A549 (cell line): ENCODE data around the gene ZNF765. TPM values are rescaled to one million over a fixed set of nuclear protein-coding genes. Genes with fewer than 3 reads are reported as not detected.

Experiments used
- ATAC-seq, 2 experiments: fragments of 200-7000 bp in 1 of 2; fragments of >200 bp in 1 of 2; cut with Nextera tagmentation in 1 of 2; cut with Tn5 transposase in 1 of 2; 3 replicates each; pipeline versions ENCODE4 v1.8.0 to v1.9.1; 2018 to 2020; ENCODE audit warnings: mild to moderate bottlenecking in 1 of 2, moderate library complexity in 1 of 2
- CTCF ChIA-PET: fragments of 300-600 bp; sonication (Branson Sonifier 250); formaldehyde crosslinking; extraction: SDS; loops from one replicate; lab custom pipeline; 2021; ENCODE audit warnings: antibody characterized with exemption, inconsistent platforms; lab: Yijun Ruan, JAX
- POLR2A ChIA-PET: fragments of 350-600 bp; formaldehyde crosslinking; extraction: SDS; loops from one replicate; lab custom pipeline; 2021; ENCODE audit warnings: antibody characterized with exemption, inconsistent platforms; lab: Yijun Ruan, JAX
- DNase-seq, 2 experiments: peaks; one replicate each; pipeline versions ENCODE4 v3.0.0 to v3.0.0-alpha.2; 2011 to 2016; ENCODE audit warnings: low read depth in 1 of 2, low spot score in 1 of 2
- FAIRE-seq: peaks from 2 replicates; lab custom pipeline; 2011; peaks lifted over from hg19 to GRCh38; lab: Jason Lieb, UNC
- H3K27ac ChIP-seq, 2 experiments: fragments of >200 bp; sonication (Bioruptor Twin); formaldehyde crosslinking; 3 replicates each; pipeline ENCODE4 v1.5.1; 2016 to 2017
- H3K4me1 ChIP-seq: fragments of >200 bp; sonication (Bioruptor Twin); formaldehyde crosslinking; 3 replicates; pipeline ENCODE4 v1.6.1; 2016
- H3K4me2 ChIP-seq: fragments of >200 bp; sonication (Bioruptor Twin); formaldehyde crosslinking; 3 replicates; pipeline ENCODE4 v1.6.1; 2016
- H3K4me3 ChIP-seq: fragments of >200 bp; sonication (Bioruptor Twin); formaldehyde crosslinking; 3 replicates; pipeline ENCODE4 v1.5.1; 2016
- H3K9me3 ChIP-seq: fragments of >200 bp; sonication (Bioruptor Twin); formaldehyde crosslinking; 3 replicates; pipeline ENCODE4 v1.6.1; 2016
- CEBPB ChIP-seq, 2 experiments: fragments of >200 bp in 1 of 2; sonication (Bioruptor Twin) in 1 of 2; formaldehyde crosslinking in 1 of 2; IDR thresholded peaks; 2 replicates each; pipeline ENCODE4 v1.6.1; 2012 to 2016
- EP300 ChIP-seq, 2 experiments: fragments of >200 bp; sonication (Bioruptor Twin); formaldehyde crosslinking; IDR thresholded peaks; 2 replicates in 1 of 2; 3 replicates in 1 of 2; pipeline ENCODE4 v1.6.1; 2016 to 2017
- ESRRA ChIP-seq: fragments of 150-350 bp; IDR thresholded peaks from 2 replicates; pipeline ENCODE4 v1.6.1; 2014; ENCODE audit warnings: mild to moderate bottlenecking, low read length, borderline replicate concordance
- HDAC2 ChIP-seq: fragments of 200-600 bp; sonication (generic); IDR thresholded peaks from 2 replicates; pipeline ENCODE4 v1.6.1; 2016
- JUN ChIP-seq, 2 experiments: fragments of >200 bp; sonication (Bioruptor Twin); formaldehyde crosslinking; IDR thresholded peaks; 2 replicates in 1 of 2; 3 replicates in 1 of 2; pipeline ENCODE4 v1.6.1; 2016 to 2017
- KDM1A ChIP-seq: fragments of 200-600 bp; sonication (generic); IDR thresholded peaks from 2 replicates; pipeline ENCODE4 v1.6.1; 2016; ENCODE audit warnings: low read depth, mild to moderate bottlenecking
- KDM5A ChIP-seq: fragments of 200-600 bp; sonication (generic); IDR thresholded peaks from 2 replicates; pipeline ENCODE4 v1.6.1; 2016; ENCODE audit warnings: antibody characterized with exemption, mild to moderate bottlenecking
- MAZ ChIP-seq: fragments of 150-350 bp; IDR thresholded peaks from 2 replicates; pipeline ENCODE4 v1.6.1; 2014; ENCODE audit warnings: antibody characterized with exemption, low read depth, low read length, borderline replicate concordance
- MYC ChIP-seq: IDR thresholded peaks from 2 replicates; pipeline ENCODE4 v1.6.1; 2012; ENCODE audit warnings: mild to moderate bottlenecking, inconsistent platforms, low read length, improper control_type of control experiment, borderline replicate concordance
- NR3C1 ChIP-seq: fragments of >200 bp; sonication (Bioruptor Twin); formaldehyde crosslinking; IDR thresholded peaks from 3 replicates; pipeline ENCODE4 v1.6.1; 2017
- PHF8 ChIP-seq: fragments of 200-600 bp; sonication (generic); IDR thresholded peaks from 2 replicates; pipeline ENCODE4 v1.6.1; 2016; ENCODE audit warnings: low read depth, mild to moderate bottlenecking, antibody characterized with exemption, moderate library complexity, borderline replicate concordance
- RNF2 ChIP-seq: fragments of 200-600 bp; sonication (generic); IDR thresholded peaks from 2 replicates; pipeline ENCODE4 v1.6.1; 2016; ENCODE audit warnings: low read depth, mild to moderate bottlenecking, antibody characterized with exemption, moderate library complexity, borderline replicate concordance
- SREBF2 ChIP-seq: fragments of 450-650 bp; IDR thresholded peaks from 2 replicates; pipeline ENCODE4 v1.6.1; 2014; ENCODE audit warnings: mild to moderate bottlenecking, moderate library complexity
- TP53 ChIP-seq: fragments of 250-450 bp; sonication (Bioruptor Pico); IDR thresholded peaks from 2 replicates; pipeline ENCODE4 v1.5.0; 2021; ENCODE audit warnings: mild to moderate bottlenecking, moderate library complexity
- ZNF302 ChIP-seq: fragments of 250-450 bp; sonication (Bioruptor Pico); IDR thresholded peaks from 2 replicates; pipeline ENCODE4 v1.9.0; 2021; ENCODE audit warnings: inconsistent platforms, mild to moderate bottlenecking, moderate library complexity
- WGBS: methylation state at CpG from one replicate; pipeline ENCODE4 v1.1.6; 2017; ENCODE audit errors: missing lambda C conversion rate; 5-methylcytosine and 5-hydroxymethylcytosine counted together
- polyA plus RNA-seq, 4 experiments: library from polyadenylated mRNA; depleted of rRNA in 3 of 4; stranded (reverse); fragments of >200 nt; fragmentation: RNase III in 1 of 4; extraction: RNeasy Plus Mini Kit Qiagen cat#74134 plus additional on column Dnase treatment in 1 of 4; gene quantifications; 2 replicates in 3 of 4; 3 replicates in 1 of 4; pipeline ENCODE4 v1.2.3, GENCODE V29; 2011 to 2017
- TF ChIP-seq, protein P1 (sequence below): fragments of 450-650 bp; IDR thresholded peaks from 2 replicates; pipeline ENCODE4 v1.6.1; 2014; ENCODE audit warnings: antibody characterized with exemption
- TF ChIP-seq, protein P2 (sequence below): fragments of >200 bp; sonication (Bioruptor Twin); formaldehyde crosslinking; IDR thresholded peaks from 3 replicates; pipeline ENCODE4 v1.6.1; 2016
- TF ChIP-seq, protein P3 (sequence below): fragments of >200 bp; sonication (Bioruptor Twin); formaldehyde crosslinking; IDR thresholded peaks from 3 replicates; pipeline ENCODE4 v1.5.1; 2016

The ZNF765 gene
- polyA plus RNA-seq, 2 of the 4 experiments (the other 2 are of a cell fraction): 4.8 to 8.3 TPM

DNA sequence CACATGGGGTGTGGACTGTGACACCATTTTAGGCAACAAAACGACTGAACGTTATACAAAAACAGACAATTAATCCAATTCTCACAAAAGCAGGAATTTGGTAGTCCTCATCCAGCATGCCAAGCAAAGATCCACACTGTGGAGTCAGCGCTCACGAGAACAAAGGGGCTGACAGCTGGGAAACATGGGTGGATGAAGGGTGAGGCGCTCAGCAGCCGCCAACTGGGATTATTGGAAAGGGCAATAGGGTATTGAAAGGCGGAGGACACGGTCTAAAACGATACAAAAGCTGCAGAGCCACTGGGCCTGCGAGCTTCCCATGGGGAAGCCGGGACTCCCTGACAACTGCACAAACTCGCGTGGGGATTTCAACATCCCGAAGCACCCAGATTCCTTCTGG is 67.9 kb downstream of the ZNF765 start:
- no peak for ATAC-seq
- ChIA-PET CTCF (no interaction called here), POLR2A (interaction anchor here (0.6 kb wide), 1 partner anchor 343 kb away, joined by 8 read pairs; no protein-coding TSS in a partner anchor)
- Histone ChIP-seq H3K4me1 (no peaks in the 10 kb centered on the region), H3K4me3 (no peak overlapping the region), H3K4me2 (no peak overlapping the region), H3K9me3 (peaks cover 80% of the 10 kb centered on the region), H3K27ac (no peak overlapping the region)
- WGBS: 72% methylated on average over 14 of the region's 14 CpGs
- no peak for TF ChIP-seq HDAC2
- TF ChIP-seq MAZ: no peak
- no peak for TF ChIP-seq CEBPB (IDR thresholded peaks at IDR 0.05)
- TF ChIP-seq JUN (IDR thresholded peaks at IDR 0.05): no peak
- no peak for TF ChIP-seq KDM5A
- TF ChIP-seq TP53 (CRISPR knock-in tag): no peak
- TF ChIP-seq NR3C1: no peak
- TF ChIP-seq SREBF2: no peak
- TF ChIP-seq ZNF302 (CRISPR knock-in tag): no peak
- TF ChIP-seq RNF2: no peak
- no peak for TF ChIP-seq PHF8
- TF ChIP-seq, protein P1, sequence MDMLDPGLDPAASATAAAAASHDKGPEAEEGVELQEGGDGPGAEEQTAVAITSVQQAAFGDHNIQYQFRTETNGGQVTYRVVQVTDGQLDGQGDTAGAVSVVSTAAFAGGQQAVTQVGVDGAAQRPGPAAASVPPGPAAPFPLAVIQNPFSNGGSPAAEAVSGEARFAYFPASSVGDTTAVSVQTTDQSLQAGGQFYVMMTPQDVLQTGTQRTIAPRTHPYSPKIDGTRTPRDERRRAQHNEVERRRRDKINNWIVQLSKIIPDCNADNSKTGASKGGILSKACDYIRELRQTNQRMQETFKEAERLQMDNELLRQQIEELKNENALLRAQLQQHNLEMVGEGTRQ: no peak
- TF ChIP-seq ESRRA: no peak
- TF ChIP-seq, protein P2, sequence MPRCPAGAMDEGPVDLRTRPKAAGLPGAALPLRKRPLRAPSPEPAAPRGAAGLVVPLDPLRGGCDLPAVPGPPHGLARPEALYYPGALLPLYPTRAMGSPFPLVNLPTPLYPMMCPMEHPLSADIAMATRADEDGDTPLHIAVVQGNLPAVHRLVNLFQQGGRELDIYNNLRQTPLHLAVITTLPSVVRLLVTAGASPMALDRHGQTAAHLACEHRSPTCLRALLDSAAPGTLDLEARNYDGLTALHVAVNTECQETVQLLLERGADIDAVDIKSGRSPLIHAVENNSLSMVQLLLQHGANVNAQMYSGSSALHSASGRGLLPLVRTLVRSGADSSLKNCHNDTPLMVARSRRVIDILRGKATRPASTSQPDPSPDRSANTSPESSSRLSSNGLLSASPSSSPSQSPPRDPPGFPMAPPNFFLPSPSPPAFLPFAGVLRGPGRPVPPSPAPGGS: no peak
- FAIRE-seq: no peak
- no peak for DNase-seq

DNA sequence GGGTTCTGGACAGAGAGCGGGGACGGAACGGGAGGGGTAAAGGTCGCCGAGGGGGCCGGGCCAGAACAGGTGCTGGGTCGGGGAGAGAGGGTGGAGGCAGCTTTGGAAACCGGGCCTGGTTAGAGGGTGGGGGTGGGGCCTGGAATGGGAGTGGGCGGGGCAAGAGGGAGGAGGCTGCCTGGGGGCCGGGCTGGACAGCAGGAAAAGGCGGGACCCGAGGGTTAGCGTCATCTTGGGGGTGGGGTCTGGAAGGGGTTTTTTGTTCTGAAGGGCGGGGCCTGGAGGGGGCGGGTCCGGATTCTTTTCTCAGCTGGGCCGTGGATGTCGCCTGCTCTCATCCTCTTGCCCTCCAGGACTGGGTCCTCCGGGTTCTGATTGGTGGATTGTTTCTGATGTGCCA is 68.3 kb downstream of the ZNF765 start:
- no peak overlapping the region for H3K4me2 ChIP-seq
- no peak for FAIRE-seq
- CTCF ChIA-PET: no interaction called here

DNA sequence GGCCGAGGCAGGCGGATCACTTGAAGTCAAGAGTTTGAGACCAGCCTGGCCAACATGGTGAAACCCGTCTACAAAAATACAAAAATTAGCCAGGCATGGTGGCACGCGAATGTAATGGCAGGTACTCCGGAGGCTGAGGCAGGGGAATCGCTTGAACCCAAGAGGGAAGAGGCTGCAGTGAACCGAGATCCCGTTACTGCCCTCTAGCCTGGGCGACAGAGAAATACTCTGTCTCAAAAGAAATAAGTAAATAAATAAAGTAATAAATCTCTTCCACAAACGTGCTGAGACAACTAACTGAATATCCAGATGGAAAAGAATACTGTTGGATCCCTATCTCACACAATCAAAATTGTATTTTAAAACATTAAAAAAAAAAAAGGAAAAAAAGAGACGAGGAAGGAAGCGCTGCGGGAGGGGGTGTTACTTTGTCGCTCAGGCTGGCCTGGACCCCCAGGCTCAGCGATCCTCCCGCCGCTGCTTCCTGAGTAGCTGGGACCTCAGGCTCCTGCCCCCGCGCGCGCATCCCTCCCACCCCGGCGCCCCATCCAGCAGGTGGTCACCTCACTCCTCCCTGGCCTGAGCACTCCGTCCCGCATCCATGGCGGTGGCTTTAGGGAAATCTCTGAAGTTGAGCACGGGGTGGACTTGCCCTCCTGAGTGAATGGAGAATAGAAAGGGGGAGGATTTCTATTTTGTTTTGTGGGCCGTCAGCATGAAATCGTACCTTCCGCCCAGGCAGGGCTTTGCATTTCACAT is 72.0 kb downstream of the ZNF765 start:
- DNase-seq: no peak
- peak in 1 of 2 experiments; percentile 18; a peak in 1 of 6 replicates for ATAC-seq
- Histone ChIP-seq H3K4me3 (peak overlapping the region; percentile 51), H3K27ac (no peak overlapping the region), H3K4me2 (peak overlapping the region; percentile 74)
- no peak for TF ChIP-seq KDM5A
- TF ChIP-seq, all 56 proteins: peak for 0
- peaks cover 55% of the 10 kb centered on the region for H3K9me3 ChIP-seq
- no peak for FAIRE-seq
- WGBS: 37% methylated on average over 31 of the region's 31 CpGs
- H3K4me1 ChIP-seq: no peaks in the 10 kb centered on the region
- ChIA-PET CTCF (interaction anchor here (0.9 kb wide), 1 partner anchor 10 kb away, joined by 4 read pairs; no protein-coding TSS in a partner anchor), POLR2A (no interaction called here)

More for the DNA sequence above, 68.3 kb downstream of the ZNF765 start:
- DNase-seq: no peak
- POLR2A ChIA-PET: interaction anchor here (0.6 kb wide), 1 partner anchor 342 kb away, joined by 8 read pairs; no protein-coding TSS in a partner anchor
- 43% methylated on average over 12 of the region's 19 CpGs for WGBS
- no peak for ATAC-seq
- Histone ChIP-seq H3K9me3 (peaks cover 81% of the 10 kb centered on the region), H3K4me1 (no peaks in the 10 kb centered on the region), H3K4me3 (no peak overlapping the region), H3K27ac (no peak overlapping the region)
- TF ChIP-seq EP300 (IDR thresholded peaks at IDR 0.05): no peak
- TF ChIP-seq, protein P3, sequence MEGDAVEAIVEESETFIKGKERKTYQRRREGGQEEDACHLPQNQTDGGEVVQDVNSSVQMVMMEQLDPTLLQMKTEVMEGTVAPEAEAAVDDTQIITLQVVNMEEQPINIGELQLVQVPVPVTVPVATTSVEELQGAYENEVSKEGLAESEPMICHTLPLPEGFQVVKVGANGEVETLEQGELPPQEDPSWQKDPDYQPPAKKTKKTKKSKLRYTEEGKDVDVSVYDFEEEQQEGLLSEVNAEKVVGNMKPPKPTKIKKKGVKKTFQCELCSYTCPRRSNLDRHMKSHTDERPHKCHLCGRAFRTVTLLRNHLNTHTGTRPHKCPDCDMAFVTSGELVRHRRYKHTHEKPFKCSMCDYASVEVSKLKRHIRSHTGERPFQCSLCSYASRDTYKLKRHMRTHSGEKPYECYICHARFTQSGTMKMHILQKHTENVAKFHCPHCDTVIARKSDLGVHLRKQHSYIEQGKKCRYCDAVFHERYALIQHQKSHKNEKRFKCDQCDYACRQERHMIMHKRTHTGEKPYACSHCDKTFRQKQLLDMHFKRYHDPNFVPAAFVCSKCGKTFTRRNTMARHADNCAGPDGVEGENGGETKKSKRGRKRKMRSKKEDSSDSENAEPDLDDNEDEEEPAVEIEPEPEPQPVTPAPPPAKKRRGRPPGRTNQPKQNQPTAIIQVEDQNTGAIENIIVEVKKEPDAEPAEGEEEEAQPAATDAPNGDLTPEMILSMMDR: no peak
- TF ChIP-seq NR3C1: no peak
- no peak for TF ChIP-seq KDM1A
- TF ChIP-seq MYC: no peak
